Suppressor macrophage (primary cell): ENCODE data around the gene LMX1B.

Experiments
- DNase-seq, 4 experiments: peaks; one replicate each; pipeline ENCODE4 v3.0.0-alpha.2; 2020 to 2022

LMX1B gene

DNA sequence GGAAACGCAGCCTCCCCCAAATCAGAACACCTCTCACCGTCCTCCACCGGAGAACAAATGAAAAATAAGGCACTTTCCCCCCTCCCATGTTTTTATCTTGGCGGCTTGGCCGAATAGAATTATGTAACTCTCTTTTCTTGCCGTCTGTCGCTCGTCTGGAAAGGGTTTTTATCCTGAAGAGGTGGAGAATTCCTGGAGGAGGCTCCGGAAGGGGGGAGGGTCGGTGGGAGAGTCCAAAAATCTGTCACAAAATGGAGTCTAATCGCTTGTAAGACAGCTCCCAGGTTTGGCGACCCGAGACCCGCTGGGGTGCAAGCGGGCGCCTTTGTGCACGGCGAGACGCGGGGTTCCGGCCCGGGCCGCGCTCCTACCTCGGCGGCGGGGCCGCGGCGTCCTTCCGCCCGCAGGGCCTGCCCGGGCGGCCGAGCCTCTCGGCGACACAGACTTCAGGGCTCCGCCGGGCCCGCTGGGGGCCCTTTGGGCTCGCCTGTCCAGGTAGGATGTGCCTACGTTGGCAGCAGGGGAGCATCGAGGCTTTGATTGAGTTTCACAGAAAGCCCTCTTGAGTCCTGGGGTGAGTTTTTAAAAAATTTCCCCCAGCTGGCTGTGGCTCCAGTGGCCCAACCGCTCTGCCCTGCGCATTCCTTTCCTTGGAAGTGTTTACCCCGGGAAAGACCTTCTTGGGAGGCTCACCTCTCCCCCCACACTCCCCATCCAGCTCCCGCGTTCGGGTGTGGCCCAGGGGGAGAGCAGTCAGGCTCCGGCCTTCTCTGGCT lies 5.0 kb downstream of the LMX1B start:
- DNase-seq: no peak

DNA sequence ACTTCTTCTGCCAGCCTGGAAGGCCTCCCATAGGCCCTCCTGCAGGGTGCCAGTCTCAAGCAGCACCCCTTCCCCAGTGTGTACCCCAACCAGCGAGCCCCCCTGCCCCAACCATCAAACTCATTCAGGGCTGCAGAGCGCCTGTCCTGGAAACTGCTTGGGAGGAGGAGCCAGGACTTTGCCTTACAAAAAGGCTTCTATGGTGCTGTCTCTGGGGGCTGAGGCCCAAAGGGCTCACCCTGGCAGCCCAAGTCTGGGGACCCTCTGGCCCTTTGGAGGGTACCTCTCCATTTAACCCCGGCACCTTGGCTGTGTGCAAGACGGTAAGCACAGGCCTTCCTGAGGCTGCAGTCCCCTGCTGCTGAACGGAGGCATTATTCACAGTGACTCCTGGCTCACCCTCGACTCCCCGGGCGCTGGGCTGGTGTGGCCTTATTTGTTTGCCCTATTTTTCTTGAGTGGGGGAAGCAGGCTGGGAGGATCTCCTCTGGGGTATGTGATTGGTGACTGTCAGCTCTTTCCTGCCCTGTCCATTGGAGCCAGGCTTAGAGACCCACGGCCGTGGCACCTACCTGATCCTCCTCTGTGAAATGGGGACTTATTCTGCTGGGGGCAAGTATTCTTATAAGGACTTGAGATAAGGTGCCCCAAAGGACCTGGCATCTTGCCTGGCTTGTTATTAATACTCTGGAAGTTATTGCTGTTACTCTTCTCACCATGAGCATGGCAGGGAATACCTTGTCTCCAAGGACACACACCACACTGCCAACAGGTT lies 5.8 kb downstream of the LMX1B start:
- no peak for DNase-seq

DNA sequence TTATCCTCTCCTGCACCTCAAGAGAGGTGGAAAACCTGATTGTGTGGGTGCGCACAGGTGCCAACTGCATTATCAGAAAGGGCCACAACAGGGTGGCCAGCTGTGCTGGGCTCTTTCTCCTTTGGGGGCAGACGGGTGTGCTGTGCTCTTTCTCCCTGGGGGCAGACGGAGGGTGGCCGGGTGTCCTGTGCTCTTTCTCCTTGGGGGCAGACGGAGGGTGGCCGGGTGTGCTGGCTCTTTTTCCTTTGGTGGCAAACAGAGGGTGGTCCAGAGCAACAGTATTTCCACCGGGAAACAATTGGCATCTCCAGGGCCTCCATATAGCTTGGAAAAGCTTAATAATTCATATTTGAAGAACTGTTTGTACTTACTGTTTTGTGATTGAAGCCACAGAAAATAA lies 6.8 kb downstream of the LMX1B start:
- no peak for DNase-seq

DNA sequence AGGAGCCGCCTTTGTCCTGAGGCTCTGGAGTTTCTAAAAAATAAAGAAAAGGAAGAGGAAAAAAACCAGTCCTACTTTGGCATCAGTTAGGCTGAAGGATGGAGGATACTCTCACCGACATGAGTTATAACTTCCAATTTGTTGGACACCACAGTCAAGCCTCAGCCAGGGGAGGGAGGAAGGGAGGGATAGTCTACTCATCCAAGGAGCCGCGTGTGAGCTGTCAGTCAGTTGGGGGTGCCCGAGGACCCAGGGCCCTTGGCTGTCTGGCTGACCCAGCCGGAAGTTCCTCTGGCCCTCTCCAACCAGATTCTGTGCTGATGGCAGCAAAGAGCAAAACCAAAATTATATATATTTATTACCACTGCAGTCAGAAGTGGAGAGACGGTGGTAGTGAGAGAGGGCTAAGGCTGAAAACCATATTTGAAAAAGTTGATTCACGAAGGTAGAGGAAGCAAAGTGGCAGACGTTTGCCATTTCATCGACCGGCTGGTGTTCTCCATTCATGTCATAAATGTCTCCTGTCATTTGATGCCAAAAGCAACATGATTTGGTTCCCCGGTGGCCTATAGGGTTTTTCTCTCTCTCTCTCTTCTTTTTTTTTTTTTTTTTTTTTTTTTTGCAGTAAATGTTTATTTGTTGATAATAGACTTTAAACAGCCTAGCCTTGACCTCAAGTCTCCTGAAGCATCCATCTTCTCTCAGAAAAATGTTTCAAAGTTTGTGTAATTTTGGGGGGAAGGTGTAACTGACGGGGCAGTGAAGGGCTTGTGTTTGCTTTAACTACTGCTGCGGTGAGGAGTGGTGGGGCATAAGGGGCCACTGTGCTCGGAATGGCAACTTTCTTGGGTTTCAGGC lies 7.6 kb downstream of the LMX1B start:
- no peak for DNase-seq

DNA sequence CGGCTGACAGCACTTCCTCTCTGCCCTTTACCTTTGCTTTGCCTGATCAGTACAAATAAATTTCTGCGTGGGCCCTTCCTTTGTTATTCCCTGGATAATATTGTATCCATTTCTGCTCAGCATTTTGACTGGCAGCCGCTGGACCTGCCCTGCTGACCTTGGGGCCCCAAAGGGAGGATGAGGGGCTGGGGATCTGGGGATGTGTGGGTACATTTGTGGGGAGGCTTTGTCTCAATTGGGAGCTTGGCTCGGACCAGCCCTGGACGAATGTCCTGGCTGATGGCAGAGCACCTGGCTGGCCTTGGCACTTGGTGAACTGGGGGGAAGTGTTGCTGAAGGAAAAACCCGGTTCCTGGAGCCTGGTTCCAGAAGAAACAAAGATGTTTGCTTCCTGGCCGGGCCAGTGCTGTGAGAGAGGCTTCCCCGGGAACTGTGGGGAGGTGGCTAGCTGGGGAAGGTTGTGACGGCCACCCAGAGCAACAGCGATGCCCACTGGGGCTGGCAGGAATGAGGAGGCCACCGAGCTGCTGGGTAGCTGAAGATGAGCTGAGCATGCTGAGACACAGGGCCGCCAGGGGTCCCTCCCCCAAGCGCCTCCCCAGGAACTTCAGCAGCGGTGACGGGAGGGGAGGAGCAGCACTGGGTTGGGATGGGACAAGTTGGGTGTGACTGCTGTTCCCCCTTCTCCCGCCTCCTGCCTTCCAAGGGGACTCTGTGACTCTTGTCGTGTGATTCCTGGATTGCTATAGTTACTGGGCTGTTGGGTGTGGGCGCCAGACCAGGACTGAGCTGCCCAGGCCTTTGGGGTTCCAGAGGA lies 8.4 kb downstream of the LMX1B start:
- DNase-seq: no peak

DNA sequence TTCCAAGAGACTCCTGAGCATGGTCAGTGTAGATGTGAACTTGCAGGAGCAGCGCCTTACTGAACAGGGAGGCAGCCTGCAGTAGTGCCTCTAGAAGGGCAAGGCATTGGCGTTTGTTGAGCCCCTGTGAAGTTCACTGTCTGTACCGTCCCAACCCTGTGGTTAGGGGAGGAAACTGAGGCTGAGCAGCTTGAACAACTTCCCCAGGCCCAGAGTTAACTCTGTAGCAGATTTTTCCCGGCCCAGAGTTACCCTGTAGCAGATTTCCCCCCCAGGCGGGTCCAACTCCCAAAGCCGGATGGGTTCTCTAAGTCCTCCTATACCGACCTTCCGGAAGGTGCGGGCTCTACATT lies 9.6 kb downstream of the LMX1B start:
- no peak for DNase-seq

DNA sequence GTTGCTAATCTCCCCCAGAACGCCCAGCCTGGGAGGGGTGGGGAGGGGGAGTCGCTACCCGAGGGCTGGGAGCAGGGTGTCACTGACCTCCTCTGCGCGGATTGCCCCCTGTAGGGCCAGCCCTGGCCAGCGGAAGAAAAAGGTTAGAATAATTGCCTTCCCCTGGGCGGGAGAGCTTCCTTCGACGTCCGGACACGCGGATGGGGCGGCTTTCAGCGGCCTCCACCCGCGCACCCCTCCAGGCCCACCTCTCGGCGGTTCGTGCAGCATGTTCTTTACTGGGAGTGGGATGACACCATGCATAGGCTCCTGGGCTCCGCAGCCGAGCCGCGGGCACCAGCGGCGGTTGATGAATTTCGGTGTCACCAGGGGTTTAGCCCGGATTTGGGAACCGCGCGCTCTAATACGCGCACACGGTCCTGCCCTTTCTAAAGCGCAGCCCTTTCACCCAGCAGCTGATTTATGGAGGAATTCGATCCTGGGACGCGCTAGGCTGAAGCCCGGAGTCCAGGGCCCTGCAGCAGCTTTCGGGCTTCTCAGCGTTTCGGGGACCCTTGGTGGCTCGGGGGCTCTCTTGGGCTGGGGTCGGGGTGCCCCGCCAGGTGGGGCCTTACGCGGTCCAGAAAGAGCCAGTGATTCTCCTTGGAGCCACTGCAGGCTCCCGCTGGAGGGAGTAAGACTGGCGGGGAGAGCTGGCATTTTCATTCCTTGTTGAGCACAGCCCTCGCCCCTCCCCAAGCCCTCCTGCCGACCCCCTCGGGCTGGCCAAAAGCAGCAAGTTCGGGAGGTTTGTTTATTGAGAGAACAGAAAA lies 10.1 kb downstream of the LMX1B start:
- no peak for DNase-seq

DNA sequence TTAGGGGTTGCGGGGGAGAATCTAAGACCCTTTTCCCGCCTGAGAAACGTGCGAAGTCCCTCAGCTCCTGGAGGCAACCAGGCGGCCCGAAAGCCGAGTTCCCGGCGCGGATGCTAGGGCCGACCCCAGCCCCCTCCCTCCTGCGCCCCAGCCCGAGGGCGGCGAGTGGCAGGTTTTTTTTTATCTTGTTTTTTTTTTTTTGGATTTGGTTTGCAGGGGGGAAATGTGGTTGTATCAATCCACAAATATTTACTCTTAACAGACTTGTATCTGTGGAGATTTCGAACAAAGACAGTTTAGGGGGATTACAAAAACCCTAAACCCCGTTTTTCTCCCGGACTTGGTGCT lies 10.7 kb downstream of the LMX1B start:
- no peak for DNase-seq

DNA sequence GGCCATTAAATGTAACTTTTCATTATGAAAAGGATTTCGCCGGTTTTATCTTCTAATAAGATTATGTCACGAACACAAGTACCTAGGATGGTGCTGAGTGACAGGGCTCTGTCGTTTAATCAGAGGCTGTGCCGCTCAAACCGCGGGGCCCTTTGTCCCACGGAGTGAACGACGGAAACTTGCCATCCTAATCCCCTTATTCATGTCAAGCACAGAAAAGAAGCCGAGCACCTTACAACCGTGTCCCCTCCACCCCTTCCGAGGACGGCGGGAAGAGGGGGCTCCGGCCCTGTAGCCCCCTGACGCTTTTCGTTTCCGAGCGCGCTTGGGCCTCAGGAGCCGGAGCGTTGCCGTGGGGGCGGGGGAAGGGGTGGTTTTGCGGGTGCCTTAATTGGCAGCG lies 11.2 kb downstream of the LMX1B start:
- no peak for DNase-seq

DNA sequence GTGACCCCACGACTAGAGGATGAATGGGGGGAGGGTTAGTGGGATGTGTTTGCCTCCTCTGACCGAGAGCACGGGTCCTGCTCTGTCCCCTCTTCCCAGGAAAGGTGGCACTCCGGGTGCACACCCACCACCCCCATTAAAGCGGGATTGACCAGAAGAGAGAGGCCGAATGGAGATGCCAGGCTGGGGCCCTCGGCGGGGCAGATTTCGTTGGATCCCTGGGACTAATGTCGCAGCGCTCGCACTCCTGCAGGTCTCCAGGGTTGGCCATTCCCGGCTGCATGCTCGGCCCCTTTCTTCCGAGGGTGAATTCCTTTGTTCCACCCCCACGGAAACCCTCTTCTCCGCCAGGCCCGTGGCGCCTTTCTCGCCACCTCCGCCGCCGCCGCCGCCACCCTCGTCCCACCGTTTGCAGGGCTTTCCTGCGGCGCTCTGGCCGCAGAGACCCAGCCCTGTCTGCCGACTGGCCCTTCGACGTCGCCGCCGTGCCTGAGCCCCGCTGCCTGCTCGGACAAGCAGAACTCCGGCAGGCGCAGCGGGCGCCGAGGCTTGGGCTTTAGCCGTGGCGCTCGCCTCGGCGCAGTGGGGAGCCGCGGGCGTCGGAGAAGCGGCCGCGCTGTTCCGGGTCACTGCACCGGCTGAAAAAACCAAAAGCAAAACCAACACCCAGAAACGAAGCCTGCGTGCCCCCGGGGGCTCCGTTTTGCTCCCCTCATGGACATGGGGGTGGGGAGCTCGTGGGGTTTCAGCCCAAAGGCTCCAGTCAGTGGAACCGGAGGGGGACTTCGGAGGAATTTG lies 11.8 kb downstream of the LMX1B start:
- DNase-seq: peak in 1 of 4 experiments; percentile 43

DNA sequence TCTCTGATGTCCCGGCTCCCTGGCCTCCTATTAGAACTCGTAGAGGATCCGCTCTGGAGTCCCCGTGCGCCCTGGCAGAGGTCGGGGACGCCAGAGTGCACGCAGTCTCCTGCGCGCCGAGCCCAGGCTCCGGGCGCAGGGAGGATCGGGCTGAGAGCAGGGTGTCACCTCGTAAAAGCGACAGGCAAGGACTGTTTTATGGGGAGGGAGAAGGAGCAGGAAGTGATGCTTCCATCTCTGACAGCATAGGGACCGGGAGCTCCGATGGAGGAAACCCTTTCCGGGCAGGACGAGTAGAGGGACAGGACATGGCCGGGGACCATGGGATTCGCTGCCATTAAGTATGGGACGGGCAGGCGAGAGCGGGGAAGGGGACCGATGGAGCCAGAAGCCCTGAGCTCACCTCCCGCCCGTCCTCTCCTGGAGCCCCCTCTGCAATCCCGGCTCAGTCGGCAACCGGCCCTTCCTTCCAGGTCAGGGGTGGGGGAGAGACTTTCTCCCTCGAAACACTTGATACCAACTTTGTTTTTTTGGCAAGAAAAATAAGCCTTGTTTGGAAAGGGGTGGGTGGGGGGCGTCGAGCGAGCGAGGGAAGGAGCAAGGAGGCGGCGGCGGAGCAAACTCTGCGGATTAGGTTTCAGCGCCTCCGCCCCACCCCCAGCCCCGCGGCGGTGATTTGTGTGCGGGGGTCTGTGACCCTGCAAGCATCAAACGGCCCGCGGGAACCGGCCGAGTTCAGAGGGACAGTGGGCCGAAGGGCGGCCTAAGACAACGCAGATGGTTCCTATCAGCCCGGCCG lies 12.6 kb downstream of the LMX1B start:
- DNase-seq: peak in 2 of 4 experiments; percentile 20 to 22

DNA sequence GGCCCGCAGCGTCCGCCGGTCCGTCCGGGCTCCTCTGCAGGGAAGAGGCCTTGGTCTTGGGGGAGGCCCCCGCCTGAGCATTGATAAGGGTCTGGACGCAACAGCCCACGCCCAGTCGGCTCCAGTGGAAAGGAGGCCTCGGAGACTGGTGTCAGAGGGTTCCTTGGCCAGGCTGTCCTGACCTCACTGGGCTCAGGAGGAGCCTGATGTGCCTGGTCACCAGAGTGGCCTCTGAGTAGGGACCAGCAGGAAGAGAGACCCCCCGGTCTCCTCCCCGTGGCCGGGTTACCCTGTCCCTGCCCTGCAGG lies 13.2 kb downstream of the LMX1B start:
- no peak for DNase-seq

DNA sequence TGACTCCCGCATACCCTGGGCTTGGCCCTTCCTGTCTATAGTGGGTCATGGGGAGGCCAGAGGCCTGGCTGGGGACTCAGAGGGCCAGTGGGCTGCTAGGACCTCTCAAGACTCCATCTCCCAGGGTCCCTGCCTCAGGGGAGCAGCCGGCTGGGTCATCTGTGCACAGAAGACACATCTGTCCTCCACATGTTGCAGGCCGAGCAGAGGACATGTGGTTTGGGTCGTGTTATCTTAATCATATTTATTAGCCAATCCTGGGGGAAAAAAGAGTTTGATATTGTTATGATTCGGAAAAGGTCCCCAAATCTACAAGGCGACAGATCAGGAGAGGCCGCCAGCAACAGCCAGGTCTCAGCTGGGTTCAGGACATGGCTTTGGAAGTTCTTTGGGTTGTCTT lies 14.4 kb downstream of the LMX1B start:
- DNase-seq: no peak

DNA sequence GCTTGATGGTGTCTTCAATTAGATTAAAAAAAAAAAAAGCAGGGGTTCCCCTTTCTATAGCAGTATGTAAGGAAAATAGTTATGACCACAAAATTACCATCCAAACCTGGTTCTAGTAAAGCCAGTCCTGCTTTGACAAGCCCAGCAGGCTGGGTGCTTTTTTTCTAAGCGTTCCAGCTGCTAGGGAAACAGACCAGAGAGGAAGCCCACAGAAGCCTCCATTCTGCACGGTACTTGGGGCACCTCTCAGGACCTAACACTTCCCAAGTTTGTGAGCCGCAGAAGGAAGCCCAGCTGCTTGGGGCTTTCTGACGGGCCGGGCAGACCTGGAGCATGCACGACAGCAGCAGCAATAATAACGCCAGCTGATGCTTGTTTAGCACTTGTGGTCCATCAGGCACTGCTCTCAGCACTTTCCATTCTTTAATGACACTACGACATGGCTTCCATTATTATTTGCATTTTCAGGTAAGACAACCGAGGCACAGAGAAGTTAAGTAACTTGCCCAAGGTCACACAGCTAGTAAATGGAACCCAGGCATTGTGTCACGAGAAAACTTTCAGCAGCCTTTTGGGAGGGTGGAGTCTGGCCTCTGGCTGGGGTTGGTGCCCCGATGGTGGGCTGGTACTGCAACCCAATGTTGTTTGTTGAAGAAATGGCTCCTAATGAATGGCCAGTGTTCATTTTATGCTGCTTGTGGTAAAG lies 15.4 kb downstream of the LMX1B start:
- no peak for DNase-seq

DNA sequence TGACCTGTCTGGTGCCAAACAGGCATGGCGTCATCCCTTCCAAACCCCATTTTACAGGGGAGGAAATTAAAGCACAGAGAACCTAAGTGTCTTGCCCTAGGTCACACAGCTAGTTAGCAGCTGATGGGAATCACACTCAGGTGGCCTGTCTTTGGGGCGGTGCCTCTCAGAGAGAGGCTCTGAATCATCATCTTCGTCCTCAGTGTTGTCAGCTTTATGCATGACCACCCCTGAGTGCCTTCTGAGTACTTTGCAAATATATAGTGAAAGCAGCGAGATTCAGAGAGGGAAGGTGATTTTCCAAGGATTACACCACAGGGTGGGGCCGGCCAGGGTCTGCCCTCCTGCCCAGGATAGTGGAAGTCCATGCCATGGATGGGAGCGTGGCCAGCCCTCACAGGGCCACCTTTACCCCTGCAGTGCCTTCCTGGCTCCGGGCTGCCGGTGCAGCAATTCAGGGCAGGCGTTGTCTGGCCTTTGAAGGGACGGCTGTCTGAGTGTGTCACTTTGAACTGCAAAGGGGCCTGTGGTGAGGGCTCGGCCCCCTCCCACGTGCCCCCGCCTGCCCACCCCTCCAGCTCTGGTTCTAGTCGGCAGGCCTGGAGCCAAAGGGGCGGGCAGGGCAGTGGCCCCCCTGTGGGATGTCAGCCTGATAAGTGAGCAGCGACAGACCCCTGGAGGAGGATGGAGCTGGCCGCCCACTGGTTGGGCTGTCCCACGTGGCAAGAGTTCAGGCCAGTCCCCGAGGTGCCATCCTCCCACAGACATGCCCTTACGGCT lies 16.9 kb downstream of the LMX1B start:
- no peak for DNase-seq

DNA sequence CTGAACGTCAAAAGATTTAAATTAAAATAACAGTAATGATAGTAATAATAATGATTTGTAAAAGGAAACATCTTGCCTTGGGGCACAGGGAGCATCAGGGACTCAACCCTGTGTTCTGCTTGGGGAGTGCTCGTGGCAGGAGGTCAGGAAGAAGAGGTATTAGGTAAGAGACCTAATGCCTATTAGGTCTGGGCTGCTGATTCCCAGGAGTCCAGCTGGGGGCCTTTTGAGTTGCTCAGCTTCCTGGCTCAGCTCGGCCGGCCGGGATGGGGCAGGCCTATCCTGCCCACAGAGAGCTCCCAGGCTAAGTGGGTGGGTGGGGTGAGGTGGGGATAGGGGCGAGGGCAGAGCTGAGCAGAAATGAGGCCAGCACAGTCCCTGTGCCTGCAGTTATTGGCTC lies 17.5 kb downstream of the LMX1B start:
- no peak for DNase-seq

DNA sequence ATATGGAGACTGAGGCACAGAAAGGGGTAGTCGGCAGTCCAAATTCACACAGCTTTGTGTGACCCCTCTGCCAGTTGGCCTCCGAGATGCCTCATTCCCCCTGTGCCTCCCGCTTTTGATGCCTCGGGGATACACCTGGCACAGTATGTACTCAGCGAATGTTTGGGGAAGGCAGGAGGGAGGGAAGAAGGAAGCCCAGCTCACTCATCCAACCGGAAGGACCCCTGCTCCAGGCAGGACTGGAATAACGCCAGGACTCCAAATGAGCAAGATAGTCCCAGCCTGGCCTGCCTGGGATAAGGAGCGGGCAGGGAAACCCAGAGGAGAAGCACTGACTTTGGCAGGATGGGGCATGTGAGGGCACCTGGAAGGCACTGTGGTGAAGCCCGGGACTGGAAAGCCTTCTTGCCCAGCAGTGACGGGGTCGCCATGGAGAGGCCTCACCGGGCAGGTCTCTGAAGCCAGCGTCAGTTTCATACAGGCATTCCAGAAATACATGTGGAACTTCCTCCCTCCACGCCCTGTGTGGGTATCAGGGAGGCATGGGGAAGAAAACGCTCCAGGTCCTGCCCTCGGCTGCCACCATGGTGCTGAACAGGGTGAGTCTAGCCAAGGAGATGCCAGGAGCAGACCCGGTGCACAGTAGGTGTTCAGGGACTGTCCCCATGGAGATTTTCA lies 20.3 kb downstream of the LMX1B start:
- DNase-seq: no peak

DNA sequence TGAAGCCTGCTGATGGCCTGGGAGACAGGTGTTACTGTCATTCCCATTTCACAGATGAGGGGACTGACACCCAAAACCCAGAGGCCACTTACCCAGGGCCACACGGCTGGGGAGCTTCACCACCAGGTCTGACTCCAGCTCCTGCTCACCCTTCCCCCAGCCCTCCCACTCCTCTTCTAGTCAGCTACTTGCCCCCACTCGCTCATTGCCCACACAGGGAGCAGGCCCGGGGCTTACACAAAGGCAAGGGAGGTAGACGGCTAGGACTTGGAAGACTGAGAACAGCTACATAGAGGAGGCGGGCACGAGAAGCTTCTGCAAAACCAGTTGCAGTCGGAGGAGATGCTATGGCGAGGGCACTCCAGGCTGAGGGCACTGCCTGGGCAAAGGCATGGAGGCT lies 21.3 kb downstream of the LMX1B start:
- DNase-seq: no peak
